Loucy (cell line): ENCODE results near the gene GAS5.

Source experiments
- EZH2phosphoT487 ChIP-seq: fragments of 200-600 bp; IDR thresholded peaks from 2 replicates; pipeline ENCODE4 v1.6.1; 2018; ENCODE audit warnings: antibody characterized with exemption, mild to moderate bottlenecking, moderate library complexity, borderline replicate concordance
- TF ChIP-seq, protein P1 (sequence below): fragments of 200-600 bp; sonication (generic); conservative IDR thresholded peaks from 2 replicates; pipeline ENCODE4 v1.5.1; 2014; ENCODE audit warnings: mild to moderate bottlenecking, antibody characterized with exemption, low read length

DNA sequence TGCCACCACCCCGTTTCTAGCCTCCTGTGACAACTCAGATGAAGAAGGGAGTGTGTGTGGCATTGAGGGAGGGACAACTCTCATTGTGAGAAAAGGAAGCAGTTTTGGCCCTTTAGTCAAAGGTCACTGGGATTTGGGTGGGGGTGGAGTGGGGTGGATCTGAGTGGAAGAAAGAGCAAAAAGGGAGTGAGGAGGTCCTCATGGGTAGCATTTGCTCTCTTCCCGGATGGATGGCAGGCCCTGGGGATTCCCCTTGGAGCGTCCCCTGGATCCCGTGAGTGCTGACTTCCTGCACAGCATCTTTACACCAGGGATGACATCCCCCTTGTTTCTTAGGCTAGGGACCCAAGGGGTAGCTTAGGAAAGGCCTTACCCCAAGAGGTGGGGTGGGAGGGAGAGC lies 48.9 kb upstream of the GAS5 start:
- TF ChIP-seq, protein P1, sequence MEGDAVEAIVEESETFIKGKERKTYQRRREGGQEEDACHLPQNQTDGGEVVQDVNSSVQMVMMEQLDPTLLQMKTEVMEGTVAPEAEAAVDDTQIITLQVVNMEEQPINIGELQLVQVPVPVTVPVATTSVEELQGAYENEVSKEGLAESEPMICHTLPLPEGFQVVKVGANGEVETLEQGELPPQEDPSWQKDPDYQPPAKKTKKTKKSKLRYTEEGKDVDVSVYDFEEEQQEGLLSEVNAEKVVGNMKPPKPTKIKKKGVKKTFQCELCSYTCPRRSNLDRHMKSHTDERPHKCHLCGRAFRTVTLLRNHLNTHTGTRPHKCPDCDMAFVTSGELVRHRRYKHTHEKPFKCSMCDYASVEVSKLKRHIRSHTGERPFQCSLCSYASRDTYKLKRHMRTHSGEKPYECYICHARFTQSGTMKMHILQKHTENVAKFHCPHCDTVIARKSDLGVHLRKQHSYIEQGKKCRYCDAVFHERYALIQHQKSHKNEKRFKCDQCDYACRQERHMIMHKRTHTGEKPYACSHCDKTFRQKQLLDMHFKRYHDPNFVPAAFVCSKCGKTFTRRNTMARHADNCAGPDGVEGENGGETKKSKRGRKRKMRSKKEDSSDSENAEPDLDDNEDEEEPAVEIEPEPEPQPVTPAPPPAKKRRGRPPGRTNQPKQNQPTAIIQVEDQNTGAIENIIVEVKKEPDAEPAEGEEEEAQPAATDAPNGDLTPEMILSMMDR = no peak
- no peak for TF ChIP-seq EZH2phosphoT487
